Iris pigment epithelial cell (primary cell): ENCODE measurements around the gene PPP1R8.
A peak's percentile ranks its signal among the peaks of the same experiment; 100 is the strongest.

Source experiments
- DNase-seq: peaks from one replicate; pipeline ENCODE4 v3.0.0-alpha.2; 2011; ENCODE audit warnings: low read depth

The PPP1R8 gene

DNA sequence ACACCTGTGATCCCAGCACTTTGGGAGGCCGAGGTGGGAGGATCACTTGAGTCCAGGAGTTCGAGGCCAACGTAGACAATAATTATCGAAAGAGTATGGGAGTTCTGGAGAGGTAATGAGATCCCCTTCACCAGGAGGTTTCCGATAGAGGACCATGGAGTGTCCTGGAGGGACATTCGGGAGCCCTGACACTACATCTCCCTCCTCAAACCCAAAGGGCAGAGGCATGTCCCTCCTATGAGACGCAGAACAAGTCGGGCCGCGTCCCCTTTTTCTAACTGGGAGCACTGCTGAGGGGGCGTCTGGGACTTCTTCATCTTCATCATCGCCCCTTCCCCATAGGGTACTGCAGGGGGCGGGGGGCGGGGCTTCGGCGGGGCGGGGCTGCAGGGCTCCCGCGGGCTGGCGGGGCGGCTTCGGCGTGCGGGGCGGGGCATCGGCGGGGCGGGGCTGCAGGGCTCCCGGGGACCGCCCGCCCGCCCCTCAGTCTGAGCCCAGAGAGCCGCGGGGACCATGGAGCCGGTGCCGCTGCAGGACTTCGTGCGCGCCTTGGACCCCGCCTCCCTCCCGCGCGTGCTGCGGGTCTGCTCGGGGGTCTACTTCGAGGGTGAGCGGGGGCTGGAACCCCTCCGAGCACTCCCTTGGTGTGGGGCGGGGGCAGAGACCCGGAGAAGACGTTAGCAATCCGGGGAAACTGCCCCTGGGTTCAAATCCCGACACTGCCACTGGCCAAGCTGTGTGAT, 41.6 kb downstream of the PPP1R8 start, which contains the start of gene THEMIS2:
THEMIS2 (plus strand) TSS at position 486 of the 743 bp plus-strand sequence; CDS start at position 514, 28 bp downstream.
- peak; percentile 24 for DNase-seq

DNA sequence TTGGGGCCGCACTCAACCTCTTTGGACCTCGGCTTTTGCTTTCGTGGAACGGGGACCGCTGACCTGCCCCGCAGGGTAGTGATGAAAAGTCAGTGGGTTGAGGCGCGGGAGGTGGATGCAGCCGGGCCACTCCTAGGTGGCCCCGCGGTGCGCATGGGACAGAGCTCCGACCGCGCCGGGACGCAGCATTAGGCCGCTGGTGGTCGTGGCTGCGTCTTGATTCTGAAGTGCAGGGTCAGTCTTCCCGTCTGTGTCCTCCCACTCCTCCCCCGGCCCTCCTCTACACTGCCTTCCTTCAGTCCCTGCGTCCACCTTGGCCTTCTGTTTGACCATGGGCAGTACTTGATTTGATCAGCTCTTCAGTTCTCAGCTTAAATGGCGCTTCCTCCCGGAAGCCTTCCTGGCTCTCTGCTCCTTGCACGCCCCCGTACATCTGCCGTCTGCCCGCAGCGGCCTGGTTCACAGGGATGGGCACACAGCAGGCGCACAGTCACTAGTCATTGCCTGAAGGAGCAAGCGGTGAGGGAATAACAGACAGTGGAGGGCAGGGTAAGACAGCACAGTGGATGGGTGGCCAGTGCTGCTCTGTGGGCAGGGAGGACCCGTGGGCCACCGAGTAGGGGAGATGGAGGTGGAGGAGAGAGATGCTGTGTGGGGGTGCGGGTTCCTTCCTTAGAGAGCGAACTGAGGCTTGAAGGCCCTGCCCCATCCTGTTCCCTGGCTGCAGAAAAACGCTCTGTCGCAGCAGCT, 42.4 kb downstream of the PPP1R8 start:
- DNase-seq = peak; percentile 18

DNA sequence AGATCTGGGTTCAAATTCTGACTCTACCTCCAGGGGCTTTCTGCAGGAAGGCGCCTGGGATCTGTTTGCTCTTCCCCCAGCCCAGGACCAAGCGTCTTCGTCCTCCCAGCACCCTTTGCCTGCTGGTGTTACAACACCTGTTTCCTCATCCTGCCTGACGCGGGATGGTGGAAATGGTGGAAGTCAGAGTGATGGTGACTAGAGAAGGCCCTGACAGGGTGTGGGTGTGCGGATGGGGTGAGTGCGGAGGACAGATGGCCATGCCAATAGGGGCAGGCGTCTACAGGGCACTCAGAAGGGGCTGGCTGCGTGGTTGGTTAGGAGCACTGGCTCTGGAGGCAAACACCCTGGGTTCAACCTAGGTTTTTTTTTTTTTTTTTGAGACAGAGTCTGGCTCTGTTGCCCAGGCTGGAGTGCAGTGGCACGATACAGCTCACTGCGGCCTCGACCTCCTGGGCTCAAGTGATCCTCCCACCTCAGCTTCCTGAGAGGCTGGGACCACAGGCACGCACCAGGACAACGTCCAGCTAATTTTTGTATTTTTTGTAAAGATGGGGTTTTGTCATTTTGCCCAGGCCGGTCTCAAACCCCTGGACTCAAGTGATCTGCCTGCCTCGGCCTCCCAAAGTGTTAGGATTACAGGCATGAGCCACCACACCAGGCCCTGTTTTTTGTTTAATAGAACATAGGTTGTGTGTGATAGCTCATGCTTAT, 43.2 kb downstream of the PPP1R8 start:
- DNase-seq = no peak

DNA sequence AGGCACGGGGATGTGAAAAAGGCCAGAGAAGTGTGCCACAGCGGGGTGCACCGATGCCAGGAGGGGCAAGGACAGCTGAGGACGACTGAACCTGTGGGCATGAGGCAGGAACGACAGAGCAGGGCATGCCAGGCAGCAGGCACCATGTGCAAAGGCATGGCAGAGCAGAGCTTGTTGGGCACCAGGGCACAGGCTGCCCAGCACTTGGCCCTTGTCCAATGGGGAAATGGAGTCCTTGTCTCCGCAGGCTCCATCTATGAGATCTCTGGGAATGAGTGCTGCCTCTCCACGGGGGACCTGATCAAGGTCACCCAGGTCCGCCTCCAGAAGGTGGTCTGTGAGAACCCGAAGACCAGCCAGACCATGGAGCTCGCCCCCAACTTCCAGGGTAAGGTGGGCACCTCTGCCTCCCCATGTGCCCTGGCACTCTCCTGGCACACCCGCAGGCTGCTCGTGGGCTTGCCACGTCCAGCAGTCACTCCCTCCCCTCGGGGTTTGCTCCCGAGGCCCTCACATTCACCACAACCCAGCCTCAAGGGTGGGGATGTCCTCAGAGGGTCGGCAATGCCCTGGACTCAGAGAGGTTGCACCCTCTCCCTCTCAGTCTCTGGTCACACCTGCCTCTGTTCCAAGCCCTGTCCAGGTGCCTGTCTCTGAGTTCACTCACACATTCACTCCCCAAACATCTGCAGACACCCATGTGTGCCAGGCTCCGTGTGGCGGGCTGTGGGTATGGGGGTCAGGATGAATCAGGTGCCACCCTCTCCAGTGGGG, 45.9 kb downstream of the PPP1R8 start:
- DNase-seq = no peak

DNA sequence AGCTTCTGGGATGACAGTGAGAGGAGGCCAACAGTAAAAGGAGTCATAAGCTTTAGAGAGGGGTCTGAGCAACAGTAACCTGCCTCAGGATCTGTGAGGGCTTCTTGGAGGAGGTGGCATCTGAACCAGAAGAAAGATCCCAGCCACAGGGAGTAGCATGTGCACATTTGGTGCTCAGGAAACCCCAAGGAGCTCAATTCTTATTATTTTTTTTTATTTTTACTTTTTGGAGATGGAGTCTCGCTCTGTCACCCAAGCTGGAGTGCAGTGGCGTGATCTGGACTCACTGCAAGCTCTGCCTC, 46.5 kb downstream of the PPP1R8 start:
- no peak for DNase-seq

DNA sequence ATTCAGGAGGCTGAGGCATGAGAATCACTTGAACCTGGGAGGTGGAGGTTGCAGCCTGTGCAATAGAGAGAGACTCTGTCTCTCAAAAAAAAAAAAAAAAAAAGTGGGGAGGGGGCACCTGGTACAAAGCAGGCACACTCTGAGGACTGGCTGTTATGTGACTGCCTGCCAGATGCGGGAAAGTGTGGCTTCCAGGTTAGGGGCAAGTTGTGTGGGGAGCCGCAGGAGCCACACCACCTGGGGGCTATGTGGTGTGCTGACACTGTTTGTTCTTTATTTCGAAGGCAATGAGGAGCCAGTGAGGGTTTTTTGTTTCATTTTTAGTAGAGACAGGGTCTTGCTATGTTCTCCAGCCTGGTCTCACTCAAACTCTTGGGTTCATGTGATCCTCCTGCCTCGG, 47.5 kb downstream of the PPP1R8 start:
- no peak for DNase-seq

DNA sequence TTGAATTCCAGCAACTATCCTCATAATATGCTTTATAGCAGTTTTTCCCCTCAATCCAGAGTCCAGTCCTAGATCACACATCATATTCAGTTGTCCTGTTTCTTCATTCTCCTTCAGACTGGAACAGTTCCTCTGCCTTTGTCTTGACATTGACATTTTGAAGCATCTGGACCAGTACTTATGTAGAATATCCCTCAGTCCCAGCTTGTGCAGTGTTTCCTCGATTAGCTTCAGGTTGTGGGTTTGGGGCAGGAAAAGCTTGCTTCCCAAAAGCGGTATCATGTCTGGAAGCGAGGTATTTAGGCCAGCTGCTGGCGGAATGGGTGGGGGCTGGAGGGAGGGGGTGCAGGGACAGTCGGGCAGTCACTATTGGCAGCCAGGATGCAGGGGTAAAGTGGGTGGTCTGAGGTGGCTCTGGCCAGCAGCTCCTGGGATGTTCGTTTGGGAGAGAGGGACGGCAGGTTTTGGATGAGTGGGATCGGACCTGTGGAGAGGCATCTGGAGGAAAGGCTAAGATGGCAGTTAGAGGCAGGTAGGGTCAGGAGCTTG, 48.3 kb downstream of the PPP1R8 start:
- DNase-seq = no peak

DNA sequence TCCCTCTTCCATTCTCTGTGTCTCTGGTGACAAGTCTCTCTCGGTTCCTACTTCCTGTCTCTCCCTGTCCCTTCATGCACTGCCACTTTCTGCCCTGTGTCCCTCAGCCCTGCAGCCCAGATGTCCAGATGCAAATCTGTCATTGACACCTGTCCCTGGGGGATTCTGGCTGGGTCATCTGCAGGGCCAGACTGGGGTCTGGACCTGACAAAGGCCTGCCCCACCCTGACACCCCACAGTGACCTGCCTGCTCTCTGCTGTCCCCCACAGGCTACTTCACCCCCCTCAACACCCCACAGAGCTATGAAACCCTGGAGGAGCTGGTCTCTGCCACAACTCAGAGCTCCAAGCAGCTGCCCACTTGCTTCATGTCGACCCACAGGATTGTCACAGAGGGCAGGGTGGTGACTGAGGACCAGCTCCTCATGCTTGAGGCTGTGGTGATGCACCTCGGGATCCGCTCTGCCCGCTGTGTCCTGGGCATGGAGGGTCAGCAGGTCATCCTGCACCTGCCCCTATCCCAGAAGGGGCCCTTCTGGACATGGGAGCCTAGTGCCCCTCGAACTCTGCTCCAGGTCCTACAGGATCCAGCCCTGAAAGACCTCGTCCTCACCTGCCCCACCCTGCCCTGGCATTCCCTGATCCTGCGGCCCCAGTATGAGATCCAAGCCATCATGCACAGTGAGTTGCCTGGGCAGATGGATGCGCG, 48.9 kb downstream of the PPP1R8 start:
- DNase-seq = no peak

DNA sequence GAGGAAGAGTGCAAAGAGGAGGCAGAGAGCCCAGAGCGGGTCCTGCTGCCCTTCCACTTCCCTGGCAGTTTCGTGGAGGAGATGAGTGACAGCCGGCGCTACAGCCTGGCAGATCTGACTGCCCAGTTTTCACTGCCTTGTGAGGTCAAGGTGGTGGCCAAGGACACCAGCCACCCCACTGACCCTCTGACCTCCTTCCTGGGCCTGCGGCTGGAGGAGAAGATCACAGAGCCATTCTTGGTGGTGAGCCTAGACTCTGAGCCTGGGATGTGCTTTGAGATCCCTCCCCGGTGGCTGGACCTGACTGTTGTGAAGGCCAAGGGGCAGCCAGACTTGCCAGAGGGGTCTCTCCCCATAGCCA, 51.9 kb downstream of the PPP1R8 start:
- DNase-seq = no peak

DNA sequence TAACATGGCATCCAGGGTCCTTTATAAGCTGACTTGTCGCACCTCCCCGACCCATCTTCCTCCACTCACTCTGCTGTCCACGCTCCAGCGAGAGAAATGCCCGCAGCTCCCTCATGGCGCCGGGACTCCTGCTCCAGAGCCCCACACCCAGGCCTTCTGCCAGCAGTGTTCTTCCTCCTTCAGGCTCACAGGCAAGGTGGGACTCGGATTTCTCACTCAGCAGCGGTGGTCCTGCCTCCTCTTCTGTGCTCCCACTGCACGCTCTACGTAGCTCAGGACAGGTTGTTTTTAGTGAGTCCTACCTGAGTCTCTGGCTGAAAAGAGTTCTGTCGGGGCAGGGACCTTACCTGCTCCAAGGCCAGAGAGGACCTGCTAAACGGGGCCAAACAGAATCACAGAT, 53.0 kb downstream of the PPP1R8 start:
- DNase-seq = no peak

DNA sequence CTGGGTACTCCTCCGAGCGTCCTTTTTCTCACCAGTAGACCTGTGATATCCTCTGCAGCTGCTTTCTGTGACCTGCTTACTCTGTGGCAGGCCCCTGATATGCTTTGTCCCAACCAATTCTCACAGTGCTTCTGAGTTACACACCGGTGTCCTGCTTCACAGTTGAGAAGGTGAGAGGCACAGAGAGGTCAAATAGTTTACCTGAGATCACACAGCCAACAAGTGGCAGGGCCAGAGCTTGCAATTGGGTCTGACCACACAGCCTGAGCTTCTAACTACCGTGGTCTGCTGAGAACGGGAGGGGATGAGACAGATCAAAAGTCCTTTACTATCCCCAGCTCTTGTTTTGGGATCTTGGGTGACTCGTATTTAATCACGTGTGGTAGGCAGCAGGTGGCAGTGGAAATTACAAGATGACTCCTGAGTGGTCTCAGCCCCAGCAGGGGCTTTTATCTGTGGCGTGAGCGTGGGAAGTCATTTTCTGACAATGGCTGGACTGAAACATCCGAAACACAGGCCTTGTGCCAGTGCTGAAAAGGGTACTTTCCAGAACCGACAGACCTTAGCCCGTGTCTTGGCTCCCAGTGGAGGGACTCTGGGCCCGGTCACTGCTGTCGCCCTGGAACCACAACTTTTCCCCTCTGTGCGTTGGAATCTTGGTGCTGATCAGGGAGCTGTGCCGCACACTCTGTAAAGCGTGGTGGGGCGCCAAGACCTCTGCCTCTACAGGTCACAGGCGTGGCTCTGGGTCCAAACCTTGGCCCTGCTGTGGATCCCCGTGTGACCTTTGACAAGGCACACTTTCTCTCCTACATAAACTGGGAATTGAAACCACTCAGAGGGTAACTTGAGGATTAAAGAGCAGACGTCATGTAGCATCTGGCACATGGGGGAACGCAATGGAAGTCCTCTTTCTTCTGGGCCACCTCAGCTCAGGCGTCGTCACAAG, 53.7 kb downstream of the PPP1R8 start:
- DNase-seq = no peak

DNA sequence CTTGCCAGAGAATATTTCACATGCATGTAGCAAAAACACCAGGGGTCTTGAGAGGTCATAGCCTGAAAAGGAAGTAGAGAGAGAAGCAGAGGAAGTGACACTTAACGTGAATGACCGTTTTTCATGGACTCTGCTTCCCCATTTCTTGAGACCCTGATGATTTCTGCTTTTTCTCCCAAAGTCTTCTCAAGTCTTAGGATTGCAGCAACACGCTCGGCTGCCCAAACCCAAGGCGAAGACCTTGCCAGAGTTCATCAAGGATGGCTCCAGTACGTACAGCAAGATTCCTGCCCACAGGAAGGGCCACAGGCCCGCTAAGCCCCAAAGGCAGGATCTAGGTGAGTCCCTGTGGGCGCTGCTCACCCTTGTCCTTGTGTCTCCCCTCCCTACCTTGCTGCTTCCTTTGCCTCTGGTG, 54.5 kb downstream of the PPP1R8 start:
- DNase-seq = no peak

DNA sequence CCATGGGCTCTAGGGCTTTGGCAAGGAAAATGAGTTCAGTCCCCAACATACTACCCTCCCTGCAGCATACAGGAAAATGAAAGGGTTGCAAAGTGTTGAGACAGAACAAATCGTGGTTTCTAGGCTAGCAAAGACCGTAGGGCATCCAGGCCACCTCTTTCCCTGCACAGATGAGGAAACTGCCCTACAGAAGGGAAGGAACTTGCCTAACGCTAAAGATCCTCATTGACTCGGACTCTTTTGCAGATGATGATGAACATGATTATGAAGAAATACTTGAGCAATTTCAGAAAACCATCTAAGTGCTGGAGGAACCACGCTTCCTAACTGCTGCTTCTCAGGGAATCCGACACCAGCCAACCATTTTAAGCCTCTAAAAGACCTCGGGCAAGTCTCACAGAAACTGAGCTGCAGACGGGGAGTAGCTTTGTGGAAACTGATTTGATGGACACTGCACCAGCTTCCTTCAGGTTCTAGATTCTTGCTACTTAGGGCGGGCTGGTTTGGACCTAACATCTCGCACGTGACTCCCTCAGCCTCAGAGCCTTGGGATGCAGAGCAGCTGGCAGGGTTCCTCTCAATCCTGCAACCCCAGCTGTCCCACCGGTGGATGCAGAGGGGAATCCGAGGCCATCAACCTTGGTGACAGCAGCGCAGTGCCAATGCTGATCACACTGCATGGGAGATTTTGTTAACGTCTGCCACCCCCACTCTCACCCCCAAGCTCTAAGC, 55.2 kb downstream of the PPP1R8 start:
- no peak for DNase-seq

DNA sequence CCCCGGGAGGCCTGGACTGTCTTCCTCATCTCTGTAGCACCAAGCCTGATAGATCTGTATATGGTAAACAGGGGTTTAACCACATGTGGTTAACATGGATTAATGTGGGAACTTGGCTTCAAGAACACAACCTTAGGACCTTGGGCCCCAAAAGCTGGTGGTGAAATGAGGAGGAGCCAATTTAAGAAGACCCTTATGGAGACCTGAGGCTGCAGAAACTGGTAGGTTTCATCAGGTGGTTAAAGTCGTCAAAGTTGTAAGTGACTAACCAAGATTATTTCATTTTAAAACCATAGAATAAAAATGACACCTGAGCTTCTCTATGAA, 55.7 kb downstream of the PPP1R8 start:
- DNase-seq = no peak

DNA sequence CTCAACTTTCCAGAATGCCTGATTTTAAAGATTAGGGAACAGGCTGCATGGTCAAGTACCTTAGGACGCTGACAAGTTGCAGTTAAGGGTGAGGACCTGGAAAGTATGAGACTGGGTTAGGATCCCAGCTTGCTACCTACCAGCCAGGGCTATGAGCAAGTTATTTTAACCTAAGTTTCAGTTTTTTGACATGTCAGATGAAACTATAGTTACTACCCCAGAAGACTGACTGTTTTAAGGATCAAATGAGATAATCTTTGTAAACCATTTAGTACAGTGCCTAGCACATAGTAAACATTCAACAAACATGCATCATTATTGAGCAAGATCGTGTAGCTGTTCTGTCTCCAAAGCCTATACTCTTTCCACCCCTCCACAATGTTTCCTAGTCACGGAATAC, 56.2 kb downstream of the PPP1R8 start:
- no peak for DNase-seq

DNA sequence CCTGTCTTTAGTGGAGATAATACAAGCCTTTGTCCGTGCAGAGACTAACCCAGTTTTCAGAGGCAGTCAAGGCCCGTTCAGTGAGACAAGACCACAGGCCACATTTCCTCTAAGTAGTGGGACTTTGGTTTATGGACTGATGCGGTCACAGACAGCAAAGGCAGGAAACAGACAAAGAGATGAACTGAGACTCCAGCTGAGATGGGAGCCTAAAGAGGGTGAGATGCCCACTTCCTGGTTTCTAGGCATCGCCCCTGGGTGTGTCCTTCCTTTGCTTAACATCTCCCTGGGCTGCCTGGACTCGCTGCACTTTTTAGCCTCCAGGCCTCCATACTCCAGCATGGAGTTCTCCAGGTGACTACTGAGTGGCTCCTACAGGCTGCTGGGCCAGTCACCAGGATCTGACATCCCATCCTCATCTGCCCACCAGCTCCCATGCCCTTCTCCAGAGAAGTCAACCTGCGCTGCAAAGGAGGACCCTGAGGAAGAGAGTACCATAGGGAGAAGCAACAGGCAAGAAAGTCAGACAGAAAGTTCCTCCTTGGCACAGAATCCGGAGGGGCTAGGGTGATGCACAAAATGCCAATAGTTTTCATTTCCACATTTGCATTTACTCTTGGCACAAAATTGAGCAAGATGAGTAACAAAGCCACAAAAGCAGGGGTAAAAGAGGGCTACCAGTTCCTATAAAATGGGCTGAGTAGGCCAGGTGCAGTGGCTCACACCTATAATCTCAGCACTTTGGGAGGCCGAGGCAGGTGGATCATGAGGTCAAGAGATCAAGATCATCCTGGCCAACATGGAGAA, 56.8 kb downstream of the PPP1R8 start:
- no peak for DNase-seq

DNA sequence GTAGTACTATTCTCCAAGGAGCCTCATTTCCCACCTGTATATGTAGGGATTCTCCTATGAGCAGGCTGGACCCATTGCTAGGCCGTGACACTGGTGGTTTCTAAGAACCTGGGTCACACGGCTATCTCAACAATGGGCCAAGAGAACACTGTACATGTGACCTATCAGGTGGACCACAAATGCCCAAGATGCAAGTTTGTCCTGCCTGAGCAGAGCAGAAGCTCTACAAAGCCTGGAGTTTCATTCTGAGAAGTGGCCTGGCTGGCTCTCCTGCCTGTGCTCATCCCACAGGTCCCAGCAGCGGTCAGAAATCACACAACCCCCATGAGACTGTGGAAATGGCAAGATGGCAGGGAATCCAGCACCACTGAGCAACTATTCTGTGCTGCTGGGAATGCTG, 58.9 kb downstream of the PPP1R8 start:
- no peak for DNase-seq

DNA sequence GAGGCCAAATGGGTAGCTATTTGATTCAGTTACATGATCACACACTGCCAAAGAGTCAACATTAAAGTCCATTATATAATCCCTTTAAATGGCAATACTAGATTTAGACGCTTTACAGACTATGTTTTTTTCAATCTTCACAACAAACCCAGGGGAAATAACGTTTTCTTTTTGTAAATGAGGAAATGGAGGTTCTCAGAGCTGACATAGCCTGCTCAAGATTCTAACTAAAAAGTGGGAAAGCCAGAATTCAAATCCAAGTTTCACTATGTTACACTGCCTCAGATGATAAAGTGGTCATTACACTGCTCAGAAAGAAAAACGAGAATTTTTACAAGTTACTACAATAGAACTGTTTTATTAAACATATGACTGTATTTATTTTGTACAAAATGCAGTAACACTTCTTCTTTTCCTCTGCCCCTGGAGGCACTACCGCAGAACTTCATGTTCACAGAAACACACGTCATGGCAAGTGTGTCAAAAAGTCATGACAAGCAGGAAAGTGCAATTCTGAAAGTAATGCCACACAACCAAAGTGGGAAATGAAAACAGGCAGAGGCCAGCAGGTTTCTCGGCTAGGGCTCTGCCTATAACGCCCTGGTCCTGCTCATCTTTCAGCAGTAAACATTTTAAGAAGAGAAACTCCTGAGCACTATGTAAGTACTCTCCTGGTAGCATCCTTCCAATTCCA, 60.8 kb downstream of the PPP1R8 start:
- DNase-seq = no peak
